ENCODE measurements around the gene GGT1. TPM values are rescaled to one million over a fixed set of nuclear protein-coding genes. Genes with fewer than 3 reads are reported as not detected.
A peak's percentile ranks its signal among the peaks of the same experiment; 100 is the strongest.

Gene GGT1
- total RNA-seq, 2 experiments from 2014 or later, result 19.7 to 20.1 TPM

DNA sequence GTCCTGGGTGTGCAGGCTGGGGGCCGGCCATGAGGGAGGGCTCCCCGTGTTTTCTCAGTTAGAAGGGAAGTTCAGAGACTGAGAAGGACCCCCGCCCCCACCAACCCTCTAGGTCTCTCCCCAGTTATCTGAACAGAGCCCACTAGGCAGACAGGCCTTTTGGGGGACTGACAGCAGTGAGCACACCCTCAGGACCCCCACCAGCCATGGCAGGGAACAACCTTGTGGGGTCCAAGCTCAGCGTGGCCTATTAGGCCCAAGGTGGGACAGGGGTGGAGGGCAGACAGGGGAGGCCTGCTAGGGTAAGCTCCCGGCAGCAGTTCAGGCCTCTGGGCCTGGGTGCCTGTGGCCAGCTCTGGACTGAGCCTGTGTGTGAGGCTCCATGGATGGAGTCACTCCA lies 15.7 kb upstream of the GGT1 start:
- Mint-ChIP-seq H3K4me1 (ENCODE audit: low read depth) (peaks cover 2% of the 10 kb centered on the region), H3K27me3 (peaks cover 3% of the 10 kb centered on the region), H3K9me3 (no peaks in the 10 kb centered on the region), H3K36me3 (ENCODE audit: low read depth) (no peaks in the 10 kb centered on the region), H3K4me3 (no peak overlapping the region), H3K27ac (no peak overlapping the region)
- Histone ChIP-seq H3K9me3 (ENCODE audit: control insufficient read depth in 1 of 2, insufficient read depth in 1 of 2, low read length in 2 of 2) (no peaks in the 10 kb centered on the region), H3K27me3 (ENCODE audit: control insufficient read depth in 1 of 2, insufficient read depth in 2 of 2, low read length in 2 of 2) (peaks cover under 1 to 6% of the 10 kb centered on the region in 2 experiments), H3K4me3 (ENCODE audit: low read length) (no peak overlapping the region), H3K27ac (ENCODE audit: low read depth in 1 of 2, low read length in 2 of 2) (no peak overlapping the region), H3K4me1 (ENCODE audit: insufficient read depth, low read length) (peaks cover 3% of the 10 kb centered on the region), H3K36me3 (ENCODE audit: insufficient read depth, low read length) (no peaks in the 10 kb centered on the region)
- intact Hi-C loops (cut with DNase I, micrococcal nuclease), result no loop called here
- ChIA-PET CTCF (no interaction called here), POLR2A (no interaction called here)
- TF ChIP-seq, protein P1, sequence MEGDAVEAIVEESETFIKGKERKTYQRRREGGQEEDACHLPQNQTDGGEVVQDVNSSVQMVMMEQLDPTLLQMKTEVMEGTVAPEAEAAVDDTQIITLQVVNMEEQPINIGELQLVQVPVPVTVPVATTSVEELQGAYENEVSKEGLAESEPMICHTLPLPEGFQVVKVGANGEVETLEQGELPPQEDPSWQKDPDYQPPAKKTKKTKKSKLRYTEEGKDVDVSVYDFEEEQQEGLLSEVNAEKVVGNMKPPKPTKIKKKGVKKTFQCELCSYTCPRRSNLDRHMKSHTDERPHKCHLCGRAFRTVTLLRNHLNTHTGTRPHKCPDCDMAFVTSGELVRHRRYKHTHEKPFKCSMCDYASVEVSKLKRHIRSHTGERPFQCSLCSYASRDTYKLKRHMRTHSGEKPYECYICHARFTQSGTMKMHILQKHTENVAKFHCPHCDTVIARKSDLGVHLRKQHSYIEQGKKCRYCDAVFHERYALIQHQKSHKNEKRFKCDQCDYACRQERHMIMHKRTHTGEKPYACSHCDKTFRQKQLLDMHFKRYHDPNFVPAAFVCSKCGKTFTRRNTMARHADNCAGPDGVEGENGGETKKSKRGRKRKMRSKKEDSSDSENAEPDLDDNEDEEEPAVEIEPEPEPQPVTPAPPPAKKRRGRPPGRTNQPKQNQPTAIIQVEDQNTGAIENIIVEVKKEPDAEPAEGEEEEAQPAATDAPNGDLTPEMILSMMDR (IDR thresholded peaks at IDR 0.05), result no peak
- peak in 1 of 14 experiments; percentile 9 for DNase-seq
- no peak for ATAC-seq (ENCODE audit: poor library complexity)

DNA sequence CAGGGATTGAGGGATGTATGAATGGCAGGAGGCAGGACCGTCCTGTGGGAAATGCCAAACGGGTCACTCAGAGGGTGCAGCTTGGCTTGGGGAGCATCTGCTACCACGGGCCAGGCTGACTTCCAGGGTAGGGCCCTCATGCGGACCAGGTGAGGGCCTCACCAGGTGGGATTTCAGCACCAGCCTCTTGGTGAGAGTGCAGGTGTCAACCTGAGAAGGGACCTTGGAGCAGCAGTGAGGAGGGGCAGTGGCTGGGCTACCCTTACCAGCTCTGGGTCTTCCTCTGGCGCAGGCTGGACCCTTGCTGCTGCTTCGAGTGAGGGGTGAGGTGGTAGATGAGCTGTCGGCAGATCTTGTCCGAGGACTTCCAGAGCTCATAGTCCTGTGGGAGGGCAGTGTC lies 15.0 kb upstream of the GGT1 start:
- ATAC-seq (ENCODE audit: poor library complexity) (no peak), DNase-seq (peak in 1 of 14 experiments; percentile 5)
- Histone ChIP-seq H3K4me3 (ENCODE audit: low read length) (no peak overlapping the region), H3K36me3 (ENCODE audit: insufficient read depth, low read length) (no peaks in the 10 kb centered on the region), H3K27ac (ENCODE audit: low read depth in 1 of 2, low read length in 2 of 2) (no peak overlapping the region), H3K9me3 (ENCODE audit: control insufficient read depth in 1 of 2, insufficient read depth in 1 of 2, low read length in 2 of 2) (no peaks in the 10 kb centered on the region), H3K27me3 (ENCODE audit: control insufficient read depth in 1 of 2, insufficient read depth in 2 of 2, low read length in 2 of 2) (peaks cover 3 to 6% of the 10 kb centered on the region in 2 experiments), H3K4me1 (ENCODE audit: insufficient read depth, low read length) (peaks cover 7% of the 10 kb centered on the region)
- H3K27me3 Mint-ChIP-seq, result peaks cover 6% of the 10 kb centered on the region
- intact Hi-C loops (cut with DNase I, micrococcal nuclease), result no loop called here
- peaks cover 5% of the 10 kb centered on the region for H3K4me1 Mint-ChIP-seq (ENCODE audit: low read depth)
- CTCF ChIA-PET, result no interaction called here
- no peak overlapping the region for H3K4me3 Mint-ChIP-seq
- H3K27ac Mint-ChIP-seq, result no peak overlapping the region
- H3K36me3 Mint-ChIP-seq (ENCODE audit: low read depth), result no peaks in the 10 kb centered on the region
- no peaks in the 10 kb centered on the region for H3K9me3 Mint-ChIP-seq
- TF ChIP-seq, protein P1 (IDR thresholded peaks at IDR 0.05), result no peak
- POLR2A ChIA-PET, result no interaction called here

DNA sequence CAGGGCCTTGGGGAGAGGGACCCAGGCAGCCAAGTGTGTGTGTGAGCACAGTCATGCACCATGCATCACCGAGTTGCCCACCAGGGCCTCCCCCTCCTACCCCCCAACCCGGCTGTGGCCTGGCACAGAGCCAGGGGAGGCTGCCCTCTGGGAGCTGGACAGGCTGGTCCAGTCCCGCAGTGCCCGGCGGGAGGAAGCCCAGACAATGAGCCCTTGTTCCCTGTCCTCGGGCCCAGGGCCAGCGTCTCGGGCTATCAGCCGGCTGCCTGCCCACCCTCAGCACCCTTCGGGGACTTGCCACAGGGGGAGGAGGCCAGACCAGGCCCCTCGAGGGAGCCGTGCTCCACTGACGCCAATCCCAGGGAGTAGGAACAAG lies 14.6 kb upstream of the GGT1 start:
- H3K36me3 Mint-ChIP-seq (ENCODE audit: low read depth), result no peaks in the 10 kb centered on the region
- no peak for ATAC-seq (ENCODE audit: poor library complexity)
- peaks cover 6% of the 10 kb centered on the region for H3K27me3 Mint-ChIP-seq
- H3K4me3 Mint-ChIP-seq, result no peak overlapping the region
- H3K4me3 ChIP-seq (ENCODE audit: low read length), result no peak overlapping the region
- H3K9me3 Mint-ChIP-seq, result no peaks in the 10 kb centered on the region
- no peaks in the 10 kb centered on the region for H3K9me3 ChIP-seq (ENCODE audit: control insufficient read depth in 1 of 2, insufficient read depth in 1 of 2, low read length in 2 of 2)
- TF ChIP-seq, protein P1 (IDR thresholded peaks at IDR 0.05), result no peak
- intact Hi-C loops (cut with DNase I, micrococcal nuclease), result no loop called here
- H3K4me1 ChIP-seq (ENCODE audit: insufficient read depth, low read length), result peaks cover 11% of the 10 kb centered on the region
- H3K27me3 ChIP-seq (ENCODE audit: control insufficient read depth in 1 of 2, insufficient read depth in 2 of 2, low read length in 2 of 2), result peaks cover 3 to 6% of the 10 kb centered on the region in 2 experiments
- H3K36me3 ChIP-seq (ENCODE audit: insufficient read depth, low read length), result no peaks in the 10 kb centered on the region
- ChIA-PET CTCF (no interaction called here), POLR2A (no interaction called here)
- DNase-seq, result peak in 1 of 14 experiments; percentile 11
- H3K4me1 Mint-ChIP-seq (ENCODE audit: low read depth), result peaks cover 5% of the 10 kb centered on the region
- H3K27ac ChIP-seq (ENCODE audit: low read depth in 1 of 2, low read length in 2 of 2), result no peak overlapping the region
- no peak overlapping the region for H3K27ac Mint-ChIP-seq
